Astrocyte of the cerebellum (primary cell): ENCODE measurements around the gene TSN.
"Not testable (repeated sequence)": the region's sequence is repeated elsewhere in the genome, so short reads cannot be mapped to it uniquely, and the experiment has no call there.

Experiments used
- DNase-seq: peaks from one replicate; pipeline ENCODE4 v3.0.0-alpha.2; 2011; ENCODE audit warnings: low read depth
- H3K4me3 ChIP-seq: 2 replicates; pipeline ENCODE4 v1.5.1; 2011; ENCODE audit warnings: mild to moderate bottlenecking, low read depth, low read length, moderate library complexity
- in situ Hi-C: cut with HindIII; loops from 2 replicates; pipeline ENCODE4 v1.10.0; 2017; ENCODE audit warnings: low sequenced_read_pairs
- TF ChIP-seq, protein P1 (sequence below): IDR thresholded peaks from 2 replicates; pipeline ENCODE4 v1.5.1; 2012; ENCODE audit warnings: low read length, low read depth, moderate library complexity, mild to moderate bottlenecking; ENCODE audit errors: missing control alignments

The TSN gene

DNA sequence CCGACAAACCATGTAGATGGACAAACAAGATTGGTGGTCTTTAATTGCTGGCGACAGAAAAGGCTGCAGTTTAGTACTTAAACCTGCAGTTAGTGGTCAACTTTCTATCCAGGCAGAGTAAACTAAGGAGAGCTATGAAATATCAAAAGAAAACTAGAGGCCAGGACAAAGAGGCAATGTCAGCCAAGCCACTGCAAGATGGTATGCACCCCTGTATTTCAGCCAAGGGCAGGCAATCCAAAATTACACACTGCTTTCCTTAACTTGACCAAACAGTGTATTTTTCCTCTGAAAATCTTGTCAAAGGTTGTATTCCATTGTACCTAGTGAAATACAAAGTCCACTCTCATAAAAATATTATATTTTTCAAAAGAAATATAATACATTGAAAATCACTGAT is 28.1 kb upstream of the TSN start:
- TF ChIP-seq, protein P1, sequence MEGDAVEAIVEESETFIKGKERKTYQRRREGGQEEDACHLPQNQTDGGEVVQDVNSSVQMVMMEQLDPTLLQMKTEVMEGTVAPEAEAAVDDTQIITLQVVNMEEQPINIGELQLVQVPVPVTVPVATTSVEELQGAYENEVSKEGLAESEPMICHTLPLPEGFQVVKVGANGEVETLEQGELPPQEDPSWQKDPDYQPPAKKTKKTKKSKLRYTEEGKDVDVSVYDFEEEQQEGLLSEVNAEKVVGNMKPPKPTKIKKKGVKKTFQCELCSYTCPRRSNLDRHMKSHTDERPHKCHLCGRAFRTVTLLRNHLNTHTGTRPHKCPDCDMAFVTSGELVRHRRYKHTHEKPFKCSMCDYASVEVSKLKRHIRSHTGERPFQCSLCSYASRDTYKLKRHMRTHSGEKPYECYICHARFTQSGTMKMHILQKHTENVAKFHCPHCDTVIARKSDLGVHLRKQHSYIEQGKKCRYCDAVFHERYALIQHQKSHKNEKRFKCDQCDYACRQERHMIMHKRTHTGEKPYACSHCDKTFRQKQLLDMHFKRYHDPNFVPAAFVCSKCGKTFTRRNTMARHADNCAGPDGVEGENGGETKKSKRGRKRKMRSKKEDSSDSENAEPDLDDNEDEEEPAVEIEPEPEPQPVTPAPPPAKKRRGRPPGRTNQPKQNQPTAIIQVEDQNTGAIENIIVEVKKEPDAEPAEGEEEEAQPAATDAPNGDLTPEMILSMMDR = no peak
- in situ Hi-C loops = no loop called here
- no peak for DNase-seq
- H3K4me3 ChIP-seq = no peak overlapping the region

DNA sequence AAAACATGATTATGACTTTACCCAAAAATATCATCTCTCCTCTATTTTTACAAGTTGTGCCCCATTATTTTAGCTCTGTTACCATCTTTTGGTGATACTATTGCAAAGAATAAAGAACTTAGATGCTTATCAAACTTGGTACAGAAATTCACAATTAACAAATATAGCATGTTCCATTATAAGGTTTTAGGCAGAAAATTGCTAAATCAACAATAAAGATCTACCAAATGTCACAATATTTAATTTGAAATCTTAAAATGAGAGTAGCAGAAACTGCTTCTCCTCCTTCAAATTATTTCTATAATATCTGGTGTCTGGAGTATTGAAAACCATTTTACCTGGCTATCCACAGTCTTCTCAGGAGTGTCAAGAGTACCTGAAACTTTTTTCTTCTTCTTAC is 27.5 kb upstream of the TSN start:
- H3K4me3 ChIP-seq = no peak overlapping the region
- DNase-seq = no peak
- TF ChIP-seq, protein P1 = no peak
- in situ Hi-C loops = no loop called here

DNA sequence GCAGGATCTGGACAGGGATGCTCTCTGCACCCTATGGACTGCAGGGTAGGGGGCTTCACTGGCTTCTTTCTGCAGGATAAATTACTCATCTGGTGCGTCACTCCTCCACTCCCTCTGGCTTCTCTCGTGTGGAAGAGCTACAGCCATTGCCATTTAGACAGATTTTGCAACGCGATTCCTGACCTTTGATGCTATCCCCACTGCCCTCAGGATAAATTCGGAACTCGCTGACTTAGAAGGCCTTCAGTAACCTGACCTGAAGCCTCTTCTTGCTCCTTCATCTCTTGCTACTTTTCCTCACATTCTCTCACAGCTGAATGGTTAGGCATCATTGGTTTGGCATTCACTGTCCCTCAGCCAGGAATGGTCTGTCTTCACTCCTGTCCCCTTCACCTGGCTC is 24.1 kb upstream of the TSN start:
- DNase-seq = no peak
- H3K4me3 ChIP-seq = no peak overlapping the region
- TF ChIP-seq, protein P1 = no peak
- in situ Hi-C loops = no loop called here

DNA sequence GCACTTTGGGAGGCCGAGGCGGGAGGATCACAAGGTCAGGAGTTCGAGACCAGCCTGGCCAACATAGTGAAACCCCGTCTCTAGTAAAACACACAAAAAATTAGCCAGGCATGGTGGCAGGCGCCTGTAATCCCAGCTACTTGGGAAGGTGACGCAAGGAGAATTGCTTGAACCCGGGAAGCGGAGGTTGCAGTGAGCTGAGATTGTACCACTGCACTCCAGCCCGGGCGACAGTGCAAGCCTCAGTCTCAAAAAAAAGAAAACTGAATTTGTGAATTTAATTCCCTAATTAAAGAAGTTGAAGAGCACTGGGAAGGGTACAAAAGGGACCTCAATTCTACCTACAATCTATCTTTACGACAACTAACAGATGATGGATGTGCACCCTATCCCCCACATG is 20.9 kb upstream of the TSN start:
- H3K4me3 ChIP-seq, DNase-seq, in situ Hi-C loops: not testable (repeated sequence)

DNA sequence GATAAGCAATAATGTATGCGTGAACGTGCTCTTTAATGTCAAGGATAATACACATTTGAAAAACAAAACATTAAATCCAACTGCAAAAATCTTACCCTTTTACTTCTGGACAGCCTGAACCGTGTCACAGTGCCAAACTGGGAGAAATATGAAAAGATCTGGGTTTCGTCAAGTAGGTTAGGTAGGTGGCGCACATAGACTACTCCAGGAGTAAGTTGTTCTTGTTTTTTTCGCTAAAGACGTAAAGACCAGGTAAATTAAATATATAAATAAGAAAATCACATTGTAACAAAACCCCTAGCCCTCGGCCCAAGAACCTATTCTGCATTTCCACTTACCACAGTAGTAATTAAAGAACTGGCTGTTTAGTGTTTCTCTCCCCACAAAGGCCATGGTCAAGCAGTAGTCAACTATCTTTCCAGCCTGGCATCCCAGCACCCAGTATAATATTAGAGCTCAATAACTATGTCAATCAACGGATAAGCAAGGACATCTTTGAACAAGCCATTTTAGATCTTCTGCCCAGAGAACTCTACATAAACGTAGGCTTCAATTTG is 19.9 kb upstream of the TSN start:
- DNase-seq = no peak
- TF ChIP-seq, protein P1 = no peak
- H3K4me3 ChIP-seq = peak overlapping the region; percentile 99
- in situ Hi-C loops = no loop called here

DNA sequence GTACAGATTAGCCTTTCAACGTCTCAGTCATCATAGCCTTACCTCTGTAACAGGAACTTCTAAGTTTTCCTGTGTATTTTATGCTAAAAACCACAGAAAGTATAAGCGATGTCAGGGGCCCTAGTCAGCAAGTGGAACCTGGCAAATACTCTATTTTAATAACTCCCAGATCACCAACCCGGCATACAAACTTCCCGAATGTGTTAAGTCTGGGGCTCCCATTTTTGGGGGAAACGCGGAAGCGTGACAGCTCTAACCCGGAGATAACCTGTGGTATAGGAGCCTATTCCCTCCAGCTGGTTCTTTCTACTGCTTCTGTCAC is 19.4 kb upstream of the TSN start:
- TF ChIP-seq, protein P1 = no peak
- H3K4me3 ChIP-seq = peak overlapping the region; percentile 99
- in situ Hi-C loops = no loop called here
- no peak for DNase-seq

DNA sequence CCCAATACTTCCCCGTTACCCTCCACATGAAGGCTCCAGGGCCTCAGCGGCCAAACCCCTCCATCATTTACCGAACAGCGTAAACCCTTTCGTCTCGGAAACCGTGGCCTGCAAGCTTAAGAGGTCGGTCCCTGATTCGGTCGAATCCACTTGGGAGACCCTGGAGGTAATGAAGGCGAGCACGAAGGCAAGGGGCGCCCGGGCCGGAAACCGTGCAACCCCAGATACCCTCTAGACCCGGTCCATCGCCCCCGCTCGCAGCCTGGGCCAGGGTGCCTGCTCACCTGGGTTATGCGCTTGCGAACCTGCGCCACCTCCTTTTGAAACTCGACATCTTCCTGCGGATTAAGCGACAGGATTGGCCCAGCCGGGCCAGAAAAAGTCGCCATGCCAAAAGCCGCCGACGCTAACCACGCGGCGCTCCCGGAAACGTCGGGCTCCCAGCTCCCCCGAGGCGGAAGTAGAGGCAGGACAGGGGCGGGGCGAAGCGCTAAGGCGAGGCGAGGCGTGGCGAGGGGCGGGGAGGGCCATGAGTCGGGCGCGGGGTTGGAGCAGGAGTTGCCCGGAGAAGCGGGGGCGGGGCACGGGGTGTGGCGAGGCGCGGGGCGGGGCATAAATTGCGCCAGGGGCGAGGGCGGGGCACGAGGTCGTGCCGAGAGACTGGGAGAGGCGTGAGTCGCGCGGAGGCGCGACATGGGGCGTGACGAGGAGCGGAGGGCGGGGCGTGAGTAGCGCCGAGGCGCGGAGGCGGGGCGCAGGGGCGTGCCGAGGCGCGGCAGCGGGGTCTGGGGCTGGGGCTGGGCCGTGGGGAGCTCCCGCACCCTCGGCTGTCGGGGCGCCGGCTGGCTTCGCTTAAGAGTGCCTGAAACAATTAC is 18.8 kb upstream of the TSN start, which contains the start of gene NIFK:
Gene NIFK, minus strand, starts transcription at position 414 of the 875 bp plus-strand sequence. Its CDS starts 25 bp downstream, at position 389.
- TF ChIP-seq, protein P1 = no peak
- H3K4me3 ChIP-seq = peak within 1 kb of the TSS; percentile 99
- in situ Hi-C loops = no loop called here
- DNase-seq = peak; percentile 90
